HT1080 (cell line): ENCODE results near the gene LAMTOR1. TPM values are rescaled to one million over a fixed set of nuclear protein-coding genes. Genes with fewer than 3 reads are reported as not detected.

Experiments used
- DNase-seq: peaks from one replicate; pipeline ENCODE4 v3.0.0-alpha.2; 2015; ENCODE audit warnings: low read depth
- total RNA-seq: library from RNA; depleted of rRNA; stranded (reverse); fragments of >200 nt; shearing (Covaris generic); gene quantifications from 2 replicates; pipeline ENCODE4 v1.2.3, GENCODE V29; 2014

The LAMTOR1 gene
- total RNA-seq, 1 experiment from 2014 or later, result 212 TPM

DNA sequence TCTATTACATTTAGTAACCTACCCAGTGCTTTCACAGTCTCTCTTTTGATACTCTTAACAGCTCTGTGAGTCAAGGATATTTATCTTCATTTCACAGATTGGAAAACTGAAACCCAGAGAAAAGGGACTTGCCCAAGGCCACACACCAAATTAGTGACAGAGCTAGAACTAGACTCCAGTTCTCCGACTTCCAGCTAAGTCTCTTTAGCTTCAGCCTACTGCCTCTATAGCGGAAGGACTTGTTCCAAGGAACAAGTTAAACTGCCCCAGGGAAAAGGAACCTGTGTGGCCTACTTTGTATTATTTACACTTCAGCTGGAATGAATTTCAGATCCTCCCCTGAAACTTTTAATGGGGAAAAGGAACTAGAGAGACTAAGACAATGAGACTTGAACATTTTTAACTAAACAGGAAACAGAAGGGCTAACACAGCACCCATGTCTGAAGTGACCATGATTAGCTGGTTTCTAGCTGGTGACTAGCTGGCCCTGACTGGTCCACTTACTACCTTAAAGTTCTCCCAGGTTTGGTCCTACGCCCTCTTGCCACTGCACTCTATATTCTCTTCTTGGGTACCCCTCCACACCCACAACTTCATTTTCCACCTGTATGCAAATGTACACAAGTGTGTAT is 21.2 kb downstream of the LAMTOR1 start:
- no peak for DNase-seq

- DNase-seq, result no peak
These were observed 21.9 kb downstream of the LAMTOR1 start for GRCh38 chr11:72081184-72081644.

DNA sequence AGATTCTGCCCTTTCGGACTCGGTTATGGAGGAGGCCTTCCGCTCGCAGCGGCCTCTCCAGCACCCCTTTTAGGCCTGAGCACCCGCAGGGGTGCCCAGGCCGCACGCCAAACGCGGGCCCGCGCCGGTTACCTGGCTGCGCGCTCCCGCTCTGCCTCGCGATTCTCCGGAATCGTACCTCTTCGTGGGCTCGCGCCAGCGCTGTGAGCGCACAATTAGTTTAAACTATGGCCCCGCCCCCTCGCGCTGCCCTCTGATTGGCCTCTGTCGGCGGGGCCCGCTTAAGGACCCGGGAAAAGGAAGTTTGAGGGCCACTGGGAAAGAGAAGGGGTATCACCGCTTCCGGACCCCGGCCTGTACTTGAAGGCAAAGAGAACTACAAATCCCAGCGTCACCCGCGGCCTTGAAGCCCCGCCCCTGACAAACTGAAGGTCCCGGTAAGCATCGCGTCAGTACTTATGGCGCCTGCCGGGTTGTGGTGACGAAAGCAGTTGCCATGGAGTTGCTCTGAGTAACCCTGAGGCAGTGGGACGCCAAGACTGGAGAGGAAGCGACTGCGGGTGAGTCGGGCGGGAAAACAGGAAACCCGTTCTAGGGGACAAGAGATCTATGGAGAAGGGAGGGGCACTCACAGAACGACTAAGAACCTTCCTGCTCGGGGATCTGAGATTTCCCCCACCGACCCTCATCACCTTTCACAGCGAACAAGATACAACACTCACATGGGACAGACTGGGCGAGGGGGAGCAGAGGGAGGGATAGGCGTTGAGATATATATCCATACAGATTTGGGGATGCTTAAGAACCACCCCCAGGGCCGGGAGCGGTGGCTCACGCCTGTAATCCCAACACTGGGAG is 22.5 kb downstream of the LAMTOR1 start, which contains the start of the genes LRRC51 and NUMA1:
TSS of gene LRRC51 (plus strand) at position 525 of the 858 bp plus-strand sequence. CDS start 8,234 bp downstream, outside the sequence.
TSS of gene NUMA1 (minus strand) at position 217 of the 858 bp plus-strand sequence. CDS start 44,599 bp downstream, outside the sequence.
- DNase-seq, result peak; percentile 100

- DNase-seq, result no peak
These were observed 23.2 kb downstream of the LAMTOR1 start for GRCh38 chr11:72079819-72080325.

DNA sequence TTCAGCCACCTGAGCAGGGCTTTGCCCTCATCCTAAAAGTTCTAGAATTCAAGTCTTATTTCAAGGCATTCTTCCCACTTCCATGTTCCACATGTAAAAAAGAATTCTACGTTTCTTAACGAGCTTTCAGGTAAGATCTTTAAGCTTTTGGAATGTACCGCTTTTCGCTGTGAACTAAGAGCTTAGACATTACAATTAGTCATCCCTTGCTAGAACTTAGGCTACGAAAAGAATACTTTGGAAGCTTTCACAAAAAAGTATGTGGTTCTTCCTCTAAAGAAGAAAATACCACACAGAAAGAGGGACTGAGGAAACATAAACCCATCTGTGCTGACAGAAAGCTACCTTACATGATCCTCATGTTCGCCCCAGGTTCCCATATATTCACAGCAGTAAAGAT is 24.6 kb downstream of the LAMTOR1 start:
- no peak for DNase-seq

DNA sequence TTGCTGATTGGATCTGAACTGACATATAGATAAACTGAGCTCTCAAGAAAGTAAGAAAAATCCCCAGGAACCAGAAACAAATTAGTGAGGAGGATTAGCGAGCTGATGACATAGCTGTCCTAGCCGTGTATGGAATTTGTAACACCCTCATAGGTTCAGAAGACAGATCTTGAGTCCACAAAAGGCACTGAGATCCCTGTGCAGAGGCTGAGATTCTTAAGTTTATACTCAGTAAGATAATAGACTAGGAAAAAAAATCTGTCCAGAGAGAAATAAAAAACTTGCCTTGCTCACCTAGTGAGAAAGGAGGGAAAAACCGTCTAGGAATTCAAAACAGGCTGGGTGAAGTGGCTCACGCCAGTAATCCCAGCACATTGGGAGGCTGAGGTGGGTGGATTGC is 27.3 kb downstream of the LAMTOR1 start:
- no peak for DNase-seq

DNA sequence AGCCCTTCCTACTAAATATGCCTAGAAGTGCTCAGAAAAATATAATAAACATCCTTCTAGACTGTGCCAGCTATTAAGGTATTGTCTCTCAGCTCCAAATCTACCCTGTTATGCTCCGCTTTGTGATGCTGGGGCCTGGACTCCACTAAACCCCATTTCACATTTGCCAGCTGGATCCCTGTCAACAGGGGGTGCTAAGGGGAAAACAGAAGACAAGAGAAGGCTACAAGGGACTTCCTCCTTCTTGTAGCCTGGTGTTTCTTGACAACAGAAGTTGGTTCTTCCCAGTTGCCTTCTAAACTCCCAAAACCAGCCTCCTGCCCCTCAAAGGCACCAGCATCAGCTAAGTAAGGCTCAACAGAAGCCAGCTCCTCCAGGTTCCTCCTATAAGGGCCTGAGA is 28.0 kb downstream of the LAMTOR1 start:
- DNase-seq, result no peak

DNA sequence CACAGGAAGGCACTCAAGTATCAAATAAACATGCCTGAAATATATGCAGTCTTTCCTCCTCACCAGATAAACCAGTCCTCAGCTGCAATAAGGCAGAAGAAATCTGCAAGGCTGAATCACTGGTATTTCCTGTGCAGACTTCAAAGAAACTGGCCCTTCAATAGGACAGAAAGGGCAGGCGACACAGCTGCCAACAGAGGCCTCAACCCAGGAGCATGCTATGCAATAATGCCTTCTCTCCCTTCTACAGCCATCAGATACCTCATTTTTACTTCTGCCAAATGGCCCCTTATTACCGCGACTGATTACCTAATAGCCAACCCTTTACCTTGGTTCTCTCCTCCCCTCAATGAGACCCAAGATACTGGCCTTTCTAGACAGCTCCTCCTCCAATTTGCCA is 30.7 kb downstream of the LAMTOR1 start:
- DNase-seq, result peak; percentile 89

- DNase-seq, result no peak
These were observed 32.6 kb downstream of the LAMTOR1 start for GRCh38 chr11:72070491-72070890.

GRCh38 chr11:72069787-72070251 is 33.3 kb downstream of the LAMTOR1 start:
- peak; percentile 84 for DNase-seq

DNA sequence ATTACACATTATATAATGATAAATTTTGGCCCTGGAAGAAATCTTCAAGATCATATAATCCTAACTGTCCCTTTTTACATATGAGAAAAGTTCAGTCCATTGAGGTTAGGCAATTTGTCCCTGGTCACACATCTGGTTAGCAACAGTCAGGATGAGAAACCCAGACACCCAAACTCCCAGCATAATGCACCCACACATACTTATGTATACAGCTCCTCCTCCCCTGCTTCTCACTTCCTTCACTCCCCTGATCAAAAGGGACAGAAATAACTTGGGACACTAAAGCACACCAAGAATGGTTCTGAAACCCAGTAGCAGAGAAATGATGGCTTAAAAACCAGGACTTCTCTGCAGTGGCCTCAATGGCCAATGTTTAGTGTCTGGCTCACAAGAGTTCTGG is 33.9 kb downstream of the LAMTOR1 start:
- DNase-seq, result no peak

DNA sequence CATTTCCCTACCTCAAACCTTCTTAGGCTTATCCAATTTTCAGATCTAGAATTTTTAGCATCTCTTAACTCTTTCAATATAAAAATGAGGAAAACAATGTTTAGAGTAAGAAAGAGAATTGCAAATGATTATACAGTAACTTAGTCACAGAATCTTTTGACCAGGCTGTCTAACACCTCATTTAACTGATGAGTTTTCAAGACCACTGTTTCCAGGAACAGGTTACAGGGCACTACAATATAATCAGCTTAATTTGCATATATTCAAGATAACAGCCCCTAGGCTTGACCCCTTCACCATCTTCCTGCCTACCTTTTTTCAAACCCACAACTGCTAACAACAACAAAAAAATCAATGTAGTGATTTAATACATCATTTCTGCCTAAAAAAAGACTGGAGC is 35.4 kb downstream of the LAMTOR1 start:
- DNase-seq, result no peak

DNA sequence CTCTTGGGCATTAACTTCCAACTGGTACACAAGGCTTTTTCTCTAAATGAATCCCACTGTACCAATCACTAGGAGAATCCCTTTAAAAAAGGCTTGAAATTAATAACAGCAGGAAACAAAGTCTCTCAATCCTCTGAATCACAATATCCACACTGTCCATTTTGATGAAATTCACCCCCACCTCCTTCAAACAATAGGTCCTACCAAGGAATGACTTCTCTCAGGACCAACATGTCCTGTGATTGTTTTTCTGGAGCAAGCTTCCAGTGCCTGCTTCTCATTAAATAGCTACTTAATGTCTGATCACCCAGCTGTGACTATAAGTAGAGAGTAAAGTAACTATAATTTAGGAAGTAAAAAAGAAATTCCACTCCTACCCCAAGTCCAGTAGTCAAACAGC is 35.8 kb downstream of the LAMTOR1 start:
- no peak for DNase-seq

GRCh38 chr11:72066855-72067254 is 36.2 kb downstream of the LAMTOR1 start:
- no peak for DNase-seq

- DNase-seq, result no peak
These were observed 41.2 kb downstream of the LAMTOR1 start for GRCh38 chr11:72061739-72062396.

DNA sequence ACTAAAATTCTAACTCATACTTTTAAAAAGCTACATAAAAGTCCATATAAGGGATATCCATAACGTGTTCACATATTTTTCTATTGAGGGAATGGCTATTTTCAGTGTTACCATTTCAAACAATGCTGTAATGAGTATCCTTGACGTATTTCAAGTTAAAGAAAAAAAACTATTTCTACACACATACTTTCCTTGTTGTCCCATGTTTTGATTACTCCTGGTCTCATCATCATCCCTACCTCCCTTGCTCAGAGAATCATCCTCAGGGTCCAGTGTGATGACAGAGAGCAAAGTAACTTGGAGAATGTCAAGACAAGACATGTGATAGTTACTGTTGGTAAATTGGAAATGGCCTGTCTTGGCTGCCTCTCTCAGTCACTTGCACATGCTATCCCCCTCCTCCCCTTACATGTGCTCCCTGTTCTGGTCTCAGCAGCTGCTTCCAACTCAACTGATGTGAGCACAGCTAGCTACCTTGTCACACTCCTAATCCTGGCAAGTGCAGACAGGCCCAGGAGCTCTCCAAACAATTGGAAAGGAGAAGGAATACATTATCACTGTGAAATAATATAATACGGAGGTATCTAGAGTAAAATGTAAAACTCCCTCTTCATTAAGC is 44.6 kb downstream of the LAMTOR1 start:
- DNase-seq, result no peak

DNA sequence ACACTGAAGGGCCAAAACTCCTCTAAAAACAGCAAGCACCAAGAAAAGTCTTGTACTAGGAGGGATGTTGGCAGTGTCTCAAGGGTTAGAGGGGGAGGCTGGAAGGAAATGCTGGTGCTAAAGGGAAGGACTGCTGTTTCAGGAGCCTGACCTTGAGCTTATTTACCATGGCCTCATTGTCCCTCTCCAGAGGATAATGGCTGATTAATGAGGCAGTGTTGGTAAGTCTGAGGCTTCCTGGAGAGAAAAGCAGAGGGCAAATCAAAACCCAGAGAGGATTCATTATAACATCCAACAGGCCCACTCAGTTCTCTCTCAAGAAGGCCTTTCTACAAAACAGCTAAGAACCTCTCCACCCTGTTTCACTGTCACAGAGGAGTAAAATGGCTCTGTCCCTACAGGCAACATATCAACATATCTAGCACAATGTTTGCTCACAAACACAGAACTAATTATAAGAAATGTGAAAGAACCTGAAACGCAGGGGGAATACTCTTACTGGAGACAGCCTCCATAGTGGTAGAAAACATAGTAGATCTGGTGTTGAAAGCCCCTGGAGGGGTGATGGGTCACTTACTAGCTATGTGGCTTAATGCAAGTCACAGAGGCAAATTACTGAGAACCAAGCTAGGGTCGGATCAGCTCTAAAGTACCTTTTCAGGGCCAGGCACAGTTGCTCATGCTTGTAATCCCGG is 54.2 kb downstream of the LAMTOR1 start:
- DNase-seq, result no peak
